Measurements from ENCODE around the gene RBMS3.

The RBMS3 gene

DNA sequence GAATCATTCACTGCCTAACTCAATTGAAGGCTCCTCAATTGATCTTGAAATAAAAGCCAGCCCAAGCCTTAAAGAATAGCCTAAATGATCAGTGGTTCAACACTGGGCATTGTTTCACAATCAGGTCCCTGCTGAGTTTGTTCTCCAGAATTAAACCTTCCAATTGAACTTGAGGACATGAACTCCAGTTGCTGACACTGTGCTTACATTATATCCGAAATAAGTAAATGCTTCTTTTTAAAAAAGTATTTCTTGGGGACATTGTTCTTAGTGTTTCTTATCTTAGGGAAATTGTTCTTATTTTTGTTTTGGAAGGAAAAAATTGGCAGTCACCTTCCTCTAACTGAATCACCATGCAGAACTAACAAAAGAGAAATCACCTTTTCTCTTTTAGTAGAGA, 450.2 kb downstream of the RBMS3 start:
- Histone ChIP-seq H3K4me3 (ENCODE audit: low read length) (no peak overlapping the region), H3K36me3 (ENCODE audit: control insufficient read depth, insufficient read depth, low read length) (no peaks in the 10 kb centered on the region), H3K4me1 (ENCODE audit: control insufficient read depth, insufficient read depth, low read length) (no peaks in the 10 kb centered on the region), H3K9ac (ENCODE audit: low read length) (no peak overlapping the region), H3K27me3 (ENCODE audit: control insufficient read depth, insufficient read depth, low read length) (no peaks in the 10 kb centered on the region), H3K27ac (ENCODE audit: low read depth, low read length) (no peak overlapping the region)

DNA sequence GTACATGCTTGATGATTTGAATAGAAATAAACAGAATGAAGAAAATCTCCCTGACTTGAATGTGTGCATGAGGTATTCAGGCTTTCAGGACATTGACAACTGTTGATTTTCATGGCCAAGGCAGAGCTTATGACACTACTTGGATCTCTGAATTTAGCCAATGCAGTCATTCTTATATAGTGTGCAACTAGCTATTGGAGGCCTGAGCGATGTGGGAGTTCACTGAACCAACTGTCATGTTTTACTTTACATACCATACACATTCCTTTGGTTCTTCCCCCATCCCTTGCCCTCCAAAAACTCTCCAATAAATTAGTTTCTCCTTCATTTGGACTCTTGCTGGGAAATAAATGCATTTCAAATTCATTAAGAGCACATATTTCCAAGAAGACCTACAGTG, 460.4 kb downstream of the RBMS3 start:
- Histone ChIP-seq H3K27ac (ENCODE audit: low read depth, low read length) (no peak overlapping the region), H3K36me3 (ENCODE audit: control insufficient read depth, insufficient read depth, low read length) (no peaks in the 10 kb centered on the region), H3K4me3 (ENCODE audit: low read length) (no peak overlapping the region), H3K9ac (ENCODE audit: low read length) (no peak overlapping the region), H3K27me3 (ENCODE audit: control insufficient read depth, insufficient read depth, low read length) (no peaks in the 10 kb centered on the region), H3K4me1 (ENCODE audit: control insufficient read depth, insufficient read depth, low read length) (peaks cover 3% of the 10 kb centered on the region)

DNA sequence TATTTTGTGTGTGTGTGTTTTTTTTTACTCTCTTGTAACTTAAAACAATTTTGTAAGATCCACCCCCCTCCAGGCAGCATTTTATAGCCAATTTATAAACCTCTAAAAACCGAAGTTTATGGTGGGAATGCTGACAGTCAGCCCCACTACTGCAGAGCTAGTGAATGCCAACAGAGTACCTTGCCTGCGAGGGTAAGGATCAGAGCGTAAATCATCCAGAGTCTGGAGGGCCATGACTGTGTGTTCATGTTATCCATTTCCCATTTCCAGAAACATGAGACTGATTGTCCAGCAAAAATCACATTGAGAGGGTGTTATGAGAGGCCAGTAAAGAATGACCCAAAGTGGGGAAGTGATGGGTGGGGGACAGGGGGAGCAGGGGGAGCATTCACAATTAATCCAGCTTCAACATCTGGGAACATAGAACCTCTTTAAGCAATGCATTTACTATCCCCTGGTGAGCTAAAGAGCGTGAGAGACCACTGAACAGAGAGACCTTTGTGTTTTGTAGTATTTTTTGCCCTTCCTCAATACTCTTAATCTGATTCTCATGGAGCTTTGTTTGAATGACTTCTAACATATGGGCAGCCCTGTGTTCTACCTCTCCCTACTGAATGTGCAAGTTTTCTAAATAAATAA, 464.5 kb downstream of the RBMS3 start:
- H3K27ac ChIP-seq (ENCODE audit: low read depth, low read length): no peak overlapping the region
- no peaks in the 10 kb centered on the region for H3K27me3 ChIP-seq (ENCODE audit: control insufficient read depth, insufficient read depth, low read length)
- no peak overlapping the region for H3K4me3 ChIP-seq (ENCODE audit: low read length)
- H3K4me1 ChIP-seq (ENCODE audit: control insufficient read depth, insufficient read depth, low read length): peaks cover 3% of the 10 kb centered on the region
- H3K9ac ChIP-seq (ENCODE audit: low read length): no peak overlapping the region
- H3K36me3 ChIP-seq (ENCODE audit: control insufficient read depth, insufficient read depth, low read length): no peaks in the 10 kb centered on the region

DNA sequence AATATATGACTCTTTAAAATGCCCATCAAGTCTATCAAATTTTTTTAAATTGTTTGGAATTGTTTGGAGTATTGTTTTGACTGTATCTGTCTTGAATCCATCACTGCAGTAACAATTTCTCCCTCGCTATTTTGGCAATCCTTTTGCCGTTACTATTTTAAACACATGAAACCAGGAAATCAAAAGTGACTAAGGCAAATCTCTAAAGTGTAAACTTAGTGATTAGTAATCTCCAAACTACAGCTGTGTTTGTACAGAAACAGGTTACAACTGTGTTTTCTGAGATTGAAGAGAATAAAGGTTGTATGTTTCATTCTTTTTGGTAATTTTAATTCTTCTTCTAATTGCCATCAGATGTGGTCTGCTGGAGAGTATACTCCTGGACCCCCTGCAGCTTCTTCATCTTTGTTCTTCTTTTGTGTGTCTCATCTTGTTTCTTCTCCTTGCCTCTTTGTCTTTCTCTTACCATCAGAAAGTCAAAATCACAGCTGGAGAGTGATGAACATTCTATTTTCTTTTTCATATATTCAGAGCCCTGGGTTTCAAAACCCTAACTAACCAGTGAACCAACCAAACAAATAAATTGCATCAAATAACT, 465.4 kb downstream of the RBMS3 start:
- H3K27ac ChIP-seq (ENCODE audit: low read depth, low read length): no peak overlapping the region
- H3K27me3 ChIP-seq (ENCODE audit: control insufficient read depth, insufficient read depth, low read length): no peaks in the 10 kb centered on the region
- no peak overlapping the region for H3K4me3 ChIP-seq (ENCODE audit: low read length)
- no peak overlapping the region for H3K9ac ChIP-seq (ENCODE audit: low read length)
- H3K4me1 ChIP-seq (ENCODE audit: control insufficient read depth, insufficient read depth, low read length): peaks cover 1% of the 10 kb centered on the region
- no peaks in the 10 kb centered on the region for H3K36me3 ChIP-seq (ENCODE audit: control insufficient read depth, insufficient read depth, low read length)

DNA sequence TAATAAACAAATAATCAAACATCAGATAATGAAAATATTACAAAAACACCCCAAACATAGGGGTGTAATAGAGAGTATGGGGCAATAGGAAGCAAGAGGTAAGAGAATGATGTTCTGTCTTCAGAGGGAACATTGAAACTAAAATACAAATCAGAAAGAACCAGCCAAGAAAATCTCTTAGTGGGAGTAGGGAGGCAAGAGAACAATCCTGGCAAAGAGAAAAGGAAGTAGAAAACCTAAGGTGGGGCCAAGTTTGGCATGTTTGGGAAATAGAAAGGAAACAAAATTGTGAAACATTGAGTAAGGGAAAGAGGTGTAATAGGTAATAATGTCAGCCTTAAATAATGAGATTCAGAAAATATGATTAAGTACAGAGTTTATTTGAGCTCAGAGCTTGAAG, 467.1 kb downstream of the RBMS3 start:
- Histone ChIP-seq H3K9ac (ENCODE audit: low read length) (no peak overlapping the region), H3K36me3 (ENCODE audit: control insufficient read depth, insufficient read depth, low read length) (no peaks in the 10 kb centered on the region), H3K4me3 (ENCODE audit: low read length) (no peak overlapping the region), H3K4me1 (ENCODE audit: control insufficient read depth, insufficient read depth, low read length) (no peaks in the 10 kb centered on the region), H3K27me3 (ENCODE audit: control insufficient read depth, insufficient read depth, low read length) (no peaks in the 10 kb centered on the region), H3K27ac (ENCODE audit: low read depth, low read length) (no peak overlapping the region)

DNA sequence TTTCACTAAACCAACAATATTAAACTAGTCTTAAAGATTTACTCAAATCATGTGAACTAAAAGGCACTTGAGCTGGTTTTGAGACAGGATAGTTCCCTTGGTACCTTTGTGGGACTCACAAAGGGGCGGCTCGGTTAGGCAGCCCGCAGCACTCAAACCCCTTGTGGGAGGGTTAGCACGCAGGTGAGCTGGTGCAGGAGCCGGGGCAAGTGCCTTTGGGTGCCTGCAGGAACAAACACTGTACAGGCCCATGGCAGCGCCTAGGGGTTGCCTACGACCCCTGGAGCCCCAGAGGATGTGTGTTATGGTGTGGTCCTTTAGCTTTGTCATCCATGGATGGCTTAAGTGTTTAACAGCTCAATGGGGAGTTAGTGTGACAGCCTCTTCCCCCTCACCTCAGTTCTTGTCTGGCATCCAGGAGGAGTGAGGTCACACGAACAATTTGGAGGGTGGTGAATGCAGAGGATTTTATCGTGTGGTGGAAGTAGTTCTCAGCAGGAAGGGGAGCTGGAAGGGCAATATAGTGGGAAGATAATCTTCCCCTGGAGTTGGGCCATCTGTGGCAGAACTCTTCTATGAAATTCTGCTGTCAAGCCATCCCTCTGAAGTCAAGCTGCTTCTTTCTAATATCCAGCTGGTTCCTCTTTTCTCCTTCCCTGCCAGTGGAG, 470.9 kb downstream of the RBMS3 start:
- Histone ChIP-seq H3K27ac (ENCODE audit: low read depth, low read length) (no peak overlapping the region), H3K36me3 (ENCODE audit: control insufficient read depth, insufficient read depth, low read length) (no peaks in the 10 kb centered on the region), H3K4me1 (ENCODE audit: control insufficient read depth, insufficient read depth, low read length) (no peaks in the 10 kb centered on the region), H3K4me3 (ENCODE audit: low read length) (no peak overlapping the region), H3K9ac (ENCODE audit: low read length) (no peak overlapping the region), H3K27me3 (ENCODE audit: control insufficient read depth, insufficient read depth, low read length) (no peaks in the 10 kb centered on the region)

DNA sequence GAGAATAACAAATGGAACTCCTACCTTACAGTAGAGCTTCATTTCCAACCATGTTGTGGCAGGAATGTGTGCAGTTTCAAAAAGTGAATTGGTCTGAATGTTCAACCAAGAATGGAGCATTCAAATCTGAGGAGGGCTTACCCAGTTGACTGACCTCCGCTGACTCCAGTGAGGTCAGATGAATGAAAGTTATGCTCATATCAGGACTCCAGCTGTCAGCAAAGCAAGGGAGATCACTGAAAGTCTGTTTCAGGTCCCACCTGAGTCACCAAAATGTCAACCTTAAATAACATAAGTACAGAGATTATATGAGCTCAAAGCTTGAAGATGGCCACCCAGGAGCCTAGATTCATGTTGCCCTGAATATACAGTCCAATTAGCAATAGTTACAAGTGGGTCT, 473.5 kb downstream of the RBMS3 start:
- H3K36me3 ChIP-seq (ENCODE audit: control insufficient read depth, insufficient read depth, low read length): no peaks in the 10 kb centered on the region
- no peak overlapping the region for H3K4me3 ChIP-seq (ENCODE audit: low read length)
- no peak overlapping the region for H3K9ac ChIP-seq (ENCODE audit: low read length)
- no peaks in the 10 kb centered on the region for H3K27me3 ChIP-seq (ENCODE audit: control insufficient read depth, insufficient read depth, low read length)
- H3K4me1 ChIP-seq (ENCODE audit: control insufficient read depth, insufficient read depth, low read length): peaks cover 13% of the 10 kb centered on the region
- H3K27ac ChIP-seq (ENCODE audit: low read depth, low read length): no peak overlapping the region

DNA sequence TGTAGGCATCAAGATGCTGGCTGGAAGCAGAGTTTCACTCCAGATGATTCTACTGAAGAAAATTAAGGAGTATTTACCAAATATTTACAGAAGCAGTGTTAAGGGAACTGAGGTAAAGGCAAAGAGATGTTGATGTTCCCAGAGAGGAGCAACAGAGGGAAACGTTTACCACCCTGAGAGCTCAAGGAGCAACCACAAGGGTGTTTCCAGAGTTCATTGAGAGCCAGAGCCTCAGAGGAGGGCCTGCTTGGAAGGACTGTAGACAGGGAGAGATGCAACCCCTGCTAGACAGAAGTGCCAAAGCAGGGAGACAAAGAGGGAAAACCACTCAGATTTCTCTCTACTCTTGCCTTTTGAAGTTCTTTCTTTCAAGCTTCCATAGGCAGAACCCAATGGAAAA, 474.5 kb downstream of the RBMS3 start:
- H3K27ac ChIP-seq (ENCODE audit: low read depth, low read length): no peak overlapping the region

DNA sequence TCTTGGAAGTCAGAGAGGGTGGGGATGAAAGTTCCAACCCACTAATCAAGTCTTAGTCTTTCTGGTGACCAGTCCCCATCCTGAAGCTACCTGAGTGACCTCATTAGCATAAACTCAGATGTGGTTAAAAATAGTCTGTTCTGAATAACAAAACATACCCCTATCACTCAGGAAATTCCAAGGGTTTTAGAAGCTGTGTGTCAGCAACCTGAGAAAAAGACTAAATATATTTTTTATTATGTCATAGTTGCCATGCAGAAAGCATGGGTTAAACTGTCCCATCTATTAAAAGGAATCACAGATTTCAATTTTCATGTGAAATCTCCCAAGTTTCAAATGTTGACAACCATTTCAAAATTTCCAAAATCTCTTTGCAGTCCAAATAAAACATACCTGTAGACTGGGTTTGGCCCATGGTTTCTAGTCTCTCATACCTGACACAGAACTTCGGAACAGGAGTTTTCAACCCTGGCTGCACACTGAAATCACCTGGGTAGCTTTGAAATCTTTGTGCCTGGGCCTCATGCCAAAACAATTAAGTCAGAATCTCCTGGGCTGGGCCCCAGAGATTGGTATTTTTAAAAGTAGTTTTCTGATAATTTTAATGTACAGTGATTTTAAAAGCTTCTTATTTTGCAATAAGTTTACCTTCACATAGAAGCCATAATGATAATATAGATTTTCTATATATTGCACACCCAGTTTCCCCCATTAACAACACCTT, 476.3 kb downstream of the RBMS3 start:
- no peaks in the 10 kb centered on the region for H3K36me3 ChIP-seq (ENCODE audit: control insufficient read depth, insufficient read depth, low read length)
- H3K9ac ChIP-seq (ENCODE audit: low read length): no peak overlapping the region
- H3K4me1 ChIP-seq (ENCODE audit: control insufficient read depth, insufficient read depth, low read length): peaks cover 23% of the 10 kb centered on the region
- H3K27me3 ChIP-seq (ENCODE audit: control insufficient read depth, insufficient read depth, low read length): no peaks in the 10 kb centered on the region
- H3K4me3 ChIP-seq (ENCODE audit: low read length): no peak overlapping the region
- H3K27ac ChIP-seq (ENCODE audit: low read depth, low read length): no peak overlapping the region

More for the DNA sequence above, 474.5 kb downstream of the RBMS3 start:
- Histone ChIP-seq H3K4me3 (ENCODE audit: low read length) (no peak overlapping the region), H3K4me1 (ENCODE audit: control insufficient read depth, insufficient read depth, low read length) (peaks cover 23% of the 10 kb centered on the region), H3K9ac (ENCODE audit: low read length) (no peak overlapping the region), H3K36me3 (ENCODE audit: control insufficient read depth, insufficient read depth, low read length) (no peaks in the 10 kb centered on the region), H3K27me3 (ENCODE audit: control insufficient read depth, insufficient read depth, low read length) (no peaks in the 10 kb centered on the region)

DNA sequence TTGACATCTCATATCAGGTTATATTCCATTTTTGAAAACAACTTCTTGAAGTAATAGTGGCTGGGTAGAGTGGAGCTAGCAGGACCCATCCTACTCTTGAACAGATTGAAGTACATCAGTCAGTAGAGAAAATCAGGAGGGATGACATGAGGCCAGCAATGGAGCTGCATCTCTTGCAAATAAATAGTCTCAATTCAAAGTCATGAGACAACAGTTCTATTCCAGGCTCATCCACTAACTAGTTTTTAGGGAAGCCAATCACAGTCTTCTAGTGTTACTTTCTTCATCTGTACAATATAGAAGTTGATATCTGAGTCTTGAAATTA, 477.2 kb downstream of the RBMS3 start:
- Histone ChIP-seq H3K36me3 (ENCODE audit: control insufficient read depth, insufficient read depth, low read length) (no peaks in the 10 kb centered on the region), H3K9ac (ENCODE audit: low read length) (no peak overlapping the region), H3K27me3 (ENCODE audit: control insufficient read depth, insufficient read depth, low read length) (no peaks in the 10 kb centered on the region), H3K4me1 (ENCODE audit: control insufficient read depth, insufficient read depth, low read length) (peaks cover 23% of the 10 kb centered on the region), H3K27ac (ENCODE audit: low read depth, low read length) (no peak overlapping the region), H3K4me3 (ENCODE audit: low read length) (no peak overlapping the region)

DNA sequence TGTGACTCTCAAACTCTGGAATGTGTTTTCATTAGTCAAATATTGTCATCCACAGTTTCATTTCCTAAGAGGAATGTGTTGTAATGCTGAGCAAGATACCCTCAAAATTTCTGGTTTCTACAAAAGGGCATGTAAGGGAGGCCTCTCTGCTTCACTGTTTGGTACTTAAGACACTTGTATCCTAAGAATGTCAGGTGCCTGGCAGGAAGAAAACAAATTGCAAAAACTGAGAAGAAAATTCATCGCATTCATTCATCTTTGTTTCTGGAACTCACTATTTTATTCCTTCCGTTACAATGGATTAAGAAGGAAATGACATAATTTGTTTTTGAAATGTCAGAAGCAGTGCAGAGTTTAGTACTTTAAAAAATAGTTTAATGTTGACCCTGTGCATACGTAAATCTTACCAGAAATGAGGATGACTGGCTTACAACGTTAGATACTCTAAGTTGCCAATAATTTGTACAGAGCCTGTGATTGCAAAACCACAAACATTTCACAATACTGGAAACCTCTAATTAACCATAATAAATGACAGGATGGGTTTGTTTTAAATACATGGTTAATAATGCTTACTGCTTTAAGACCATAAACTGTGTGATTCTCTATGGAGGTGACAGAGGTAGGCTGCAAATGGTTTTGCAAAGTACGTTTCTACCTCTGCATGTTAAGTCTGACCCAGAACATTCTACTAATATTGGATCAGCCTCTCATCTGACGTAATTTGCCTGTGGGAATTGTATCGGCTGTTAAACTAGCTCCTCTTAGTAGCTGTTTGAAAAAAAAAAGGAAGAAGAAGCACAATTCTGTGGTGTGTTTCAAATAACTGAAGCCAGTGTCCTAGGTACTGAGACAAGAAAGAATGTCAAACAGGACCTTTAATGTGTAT, 477.8 kb downstream of the RBMS3 start:
- no peaks in the 10 kb centered on the region for H3K27me3 ChIP-seq (ENCODE audit: control insufficient read depth, insufficient read depth, low read length)
- no peak overlapping the region for H3K9ac ChIP-seq (ENCODE audit: low read length)
- peaks cover 23% of the 10 kb centered on the region for H3K4me1 ChIP-seq (ENCODE audit: control insufficient read depth, insufficient read depth, low read length)
- H3K27ac ChIP-seq (ENCODE audit: low read depth, low read length): peak overlapping the region; percentile 46
- H3K4me3 ChIP-seq (ENCODE audit: low read length): no peak overlapping the region
- H3K36me3 ChIP-seq (ENCODE audit: control insufficient read depth, insufficient read depth, low read length): no peaks in the 10 kb centered on the region
